ENCODE results near the gene MUL1.

DNA sequence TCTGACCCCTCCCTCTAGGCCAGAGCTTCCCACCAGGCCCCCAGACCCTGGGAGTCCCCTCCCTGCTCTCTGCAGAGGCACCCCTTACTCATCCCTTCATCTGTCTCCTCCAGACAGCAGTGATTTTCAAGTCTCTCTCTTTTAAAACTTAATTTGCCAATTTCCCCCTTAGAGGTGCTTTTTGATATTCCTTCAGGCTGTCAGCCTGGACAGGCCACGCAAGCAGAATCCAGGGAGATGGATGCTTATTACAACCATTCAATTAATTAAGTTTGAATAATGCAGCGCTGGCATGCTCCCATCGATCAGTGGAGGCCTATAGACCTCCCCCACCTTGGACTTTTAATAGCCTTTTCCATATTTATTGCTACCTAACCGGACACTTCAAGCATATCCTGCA is 28.1 kb downstream of the MUL1 start:
- TF ChIP-seq CEBPB (IDR thresholded peaks at IDR 0.05; ENCODE audit: low read depth, low read length) (no peak), EP300 (IDR thresholded peaks at IDR 0.05; ENCODE audit: borderline replicate concordance in 1 of 2, low read depth in 2 of 2, low read length in 2 of 2) (no peak), SUZ12 (IDR thresholded peaks at IDR 0.05; ENCODE audit: low read length) (no peak), HDAC6 (IDR thresholded peaks at IDR 0.05; ENCODE audit: low read depth, low read length) (no peak), POLR2A (IDR thresholded peaks at IDR 0.05; ENCODE audit: control extremely low read depth in 1 of 2, low read depth in 2 of 2, low read length in 2 of 2) (no peak), NANOG (IDR thresholded peaks at IDR 0.05; ENCODE audit: insufficient read depth, low read depth, low read length, poor library complexity, severe bottlenecking) (no peak)
